ENCODE results near the gene ERFL.
A peak's percentile ranks its signal among the peaks of the same experiment; 100 is the strongest.

Gene ERFL

DNA sequence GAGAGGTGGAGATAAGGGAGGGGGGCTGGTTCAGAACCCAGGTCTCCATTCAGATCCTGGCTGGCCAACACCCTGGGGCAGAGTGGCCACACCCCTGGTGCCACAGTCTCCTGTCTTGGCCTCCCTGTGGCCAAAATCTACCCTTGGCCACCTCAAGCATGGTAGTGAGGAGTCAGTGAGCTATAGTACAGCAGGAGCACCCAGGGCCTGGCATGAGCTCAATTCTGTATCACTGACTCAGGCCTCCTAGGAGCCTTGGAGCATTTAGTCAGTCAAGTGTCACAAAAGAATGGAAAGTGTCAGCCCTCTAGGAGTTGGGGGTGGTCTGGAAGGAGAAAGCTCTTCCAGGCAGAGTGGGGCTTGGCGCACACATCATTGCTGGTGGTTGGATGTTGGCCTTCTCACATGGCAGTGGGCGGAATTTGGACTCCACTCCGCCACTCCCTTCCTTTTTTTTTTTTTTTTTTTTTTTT is 57.8 kb downstream of the ERFL start:
- H3K9ac ChIP-seq (ENCODE audit: insufficient read length, low read depth), result no peak overlapping the region
- peaks cover 62% of the 10 kb centered on the region for H3K36me3 ChIP-seq (ENCODE audit: insufficient read depth, insufficient read length, low read length)

DNA sequence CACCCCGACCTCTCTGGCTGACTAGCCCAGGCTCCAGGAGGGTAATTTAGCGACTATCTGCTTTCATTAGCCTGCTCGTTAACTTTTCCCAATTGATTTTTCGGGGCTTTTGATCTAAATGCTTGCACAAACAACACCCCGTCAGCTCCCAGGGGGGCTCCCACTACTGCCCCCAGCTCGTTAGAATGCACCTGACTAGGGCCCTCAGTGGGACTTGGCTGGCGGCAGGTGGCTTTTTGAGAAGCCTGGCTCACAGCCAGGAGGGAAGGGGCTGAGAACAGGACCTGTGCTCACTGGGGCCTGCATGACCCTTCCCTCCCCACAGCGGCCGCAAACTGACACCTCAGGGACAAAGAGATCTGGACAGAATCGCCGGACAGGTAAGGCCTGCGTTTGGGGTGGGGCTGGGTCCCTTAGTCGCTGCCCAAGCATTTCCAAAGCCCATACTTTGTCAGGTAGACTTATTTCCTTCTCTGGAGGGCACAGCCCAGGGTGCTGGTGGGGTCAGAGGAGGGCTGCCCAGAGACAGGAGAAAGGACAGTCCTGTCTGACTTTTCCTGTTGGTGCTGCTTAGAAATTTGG is 58.8 kb downstream of the ERFL start:
- Histone ChIP-seq H3K9me3 (ENCODE audit: insufficient read depth, low read length) (no peaks in the 10 kb centered on the region), H3K4me1 (ENCODE audit: insufficient read depth, insufficient read length) (peaks cover 11% of the 10 kb centered on the region), H3K9ac (ENCODE audit: insufficient read length, low read depth) (no peak overlapping the region), H3K36me3 (ENCODE audit: insufficient read depth, insufficient read length, low read length) (peaks cover 72% of the 10 kb centered on the region), H3K4me3 (ENCODE audit: insufficient read length, low read depth) (no peak overlapping the region), H3K27me3 (ENCODE audit: insufficient read depth, insufficient read length) (no peaks in the 10 kb centered on the region)
- TF ChIP-seq SUZ12 (IDR thresholded peaks at IDR 0.05; ENCODE audit: extremely low read depth, insufficient read depth, insufficient read length) (no peak), ZNF274 (IDR thresholded peaks at IDR 0.05; ENCODE audit: low read depth, low read length) (no peak), YY1 (IDR thresholded peaks at IDR 0.05; ENCODE audit: insufficient read depth, insufficient read length) (no peak)
- no peak for DNase-seq (ENCODE audit: low read depth, low spot score)

More for the DNA sequence above, 57.8 kb downstream of the ERFL start:
- Histone ChIP-seq H3K27me3 (ENCODE audit: insufficient read depth, insufficient read length) (no peaks in the 10 kb centered on the region), H3K4me1 (ENCODE audit: insufficient read depth, insufficient read length) (peaks cover 8% of the 10 kb centered on the region), H3K4me3 (ENCODE audit: insufficient read length, low read depth) (no peak overlapping the region), H3K9me3 (ENCODE audit: insufficient read depth, low read length) (no peaks in the 10 kb centered on the region)
- DNase-seq (ENCODE audit: low read depth, low spot score), result no peak
- TF ChIP-seq SUZ12 (IDR thresholded peaks at IDR 0.05; ENCODE audit: extremely low read depth, insufficient read depth, insufficient read length), result no peak
- no peak for TF ChIP-seq YY1 (IDR thresholded peaks at IDR 0.05; ENCODE audit: insufficient read depth, insufficient read length)
- TF ChIP-seq ZNF274 (IDR thresholded peaks at IDR 0.05; ENCODE audit: low read depth, low read length), result no peak

DNA sequence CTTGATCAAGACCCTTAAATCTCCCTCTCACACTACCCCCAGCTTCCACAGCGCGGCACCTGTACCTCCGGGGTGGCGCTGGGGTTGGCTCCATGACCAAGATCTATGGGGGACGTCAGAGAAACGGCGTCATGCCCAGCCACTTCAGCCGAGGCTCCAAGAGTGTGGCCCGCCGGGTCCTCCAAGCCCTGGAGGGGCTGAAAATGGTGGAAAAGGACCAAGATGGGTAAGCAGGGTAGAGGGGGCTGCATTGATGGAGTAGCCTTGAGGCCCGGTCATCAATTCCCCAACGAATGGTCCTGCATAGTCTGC is 59.3 kb downstream of the ERFL start:
- no peak for TF ChIP-seq SUZ12 (IDR thresholded peaks at IDR 0.05; ENCODE audit: extremely low read depth, insufficient read depth, insufficient read length)
- TF ChIP-seq ZNF274 (IDR thresholded peaks at IDR 0.05; ENCODE audit: low read depth, low read length), result no peak
- TF ChIP-seq YY1 (IDR thresholded peaks at IDR 0.05; ENCODE audit: insufficient read depth, insufficient read length), result no peak
- H3K9me3 ChIP-seq (ENCODE audit: insufficient read depth, low read length), result no peaks in the 10 kb centered on the region
- H3K4me1 ChIP-seq (ENCODE audit: insufficient read depth, insufficient read length), result peaks cover 16% of the 10 kb centered on the region
- no peaks in the 10 kb centered on the region for H3K27me3 ChIP-seq (ENCODE audit: insufficient read depth, insufficient read length)
- peaks cover 77% of the 10 kb centered on the region for H3K36me3 ChIP-seq (ENCODE audit: insufficient read depth, insufficient read length, low read length)
- H3K4me3 ChIP-seq (ENCODE audit: insufficient read length, low read depth), result no peak overlapping the region
- DNase-seq (ENCODE audit: low read depth, low spot score), result no peak
- H3K9ac ChIP-seq (ENCODE audit: insufficient read length, low read depth), result no peak overlapping the region

DNA sequence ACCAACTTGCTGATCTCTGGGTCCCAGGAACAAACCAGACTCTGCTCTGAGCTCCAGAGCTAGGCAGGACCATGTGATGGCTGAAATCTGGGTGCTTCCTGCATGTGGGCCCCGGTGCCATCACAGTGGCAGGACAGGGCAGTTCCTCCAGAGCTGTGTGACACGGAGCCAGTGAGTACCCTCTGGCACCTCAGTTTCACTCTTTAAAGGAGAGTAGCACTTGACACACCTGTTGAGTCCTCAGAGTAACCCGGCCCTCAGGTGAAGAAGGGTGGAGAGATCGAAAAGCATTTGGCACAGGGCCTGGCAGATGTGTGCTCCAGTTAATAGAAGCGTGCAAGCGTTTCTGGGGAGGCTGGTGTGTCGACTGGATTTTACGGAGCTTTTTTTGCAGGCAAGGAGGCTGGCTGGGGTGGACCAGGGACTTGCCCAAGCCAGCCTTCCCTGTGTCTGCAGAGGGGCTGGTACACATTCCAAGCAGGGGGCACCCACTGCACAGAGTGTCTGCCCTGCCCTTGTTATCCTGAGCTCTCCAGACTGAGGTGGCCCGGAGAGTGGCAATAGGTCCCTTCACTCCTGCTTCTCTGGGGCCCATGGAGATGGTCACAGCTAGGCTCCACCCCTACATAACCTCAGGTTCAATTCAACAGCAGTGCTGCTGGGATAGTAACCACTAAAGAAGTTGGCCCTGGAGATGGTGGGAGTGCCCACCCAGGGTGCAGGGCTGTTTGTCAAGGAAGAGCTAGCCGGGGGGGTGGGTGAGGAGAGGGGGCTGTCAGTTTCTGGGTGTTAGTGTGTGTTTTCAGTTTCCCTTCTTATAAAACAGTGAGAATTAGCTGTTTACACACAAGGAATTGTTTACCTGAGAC is 59.9 kb downstream of the ERFL start:
- no peak overlapping the region for H3K4me3 ChIP-seq (ENCODE audit: insufficient read length, low read depth)

DNA sequence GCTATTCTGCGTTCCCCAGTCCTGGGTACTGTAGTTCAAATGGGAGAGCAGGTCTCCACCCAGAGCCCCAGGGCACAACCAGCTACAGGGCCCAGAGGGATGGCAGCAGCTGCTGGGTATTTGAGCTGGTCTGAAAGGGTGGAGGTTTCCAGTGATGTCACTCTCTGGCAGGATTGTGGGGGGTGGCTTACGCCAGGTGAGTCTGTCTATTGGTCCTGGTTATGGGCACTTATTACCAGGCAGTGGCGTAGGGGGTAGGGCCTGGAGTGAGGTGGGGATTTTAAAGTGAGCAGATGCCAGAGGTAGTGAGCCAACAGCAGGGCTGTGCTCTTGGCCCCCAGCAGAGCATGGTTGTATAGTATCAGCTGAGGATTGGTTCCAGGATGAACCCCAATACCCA is 62.0 kb downstream of the ERFL start:
- no peak for TF ChIP-seq SUZ12 (IDR thresholded peaks at IDR 0.05; ENCODE audit: extremely low read depth, insufficient read depth, insufficient read length)
- no peak for TF ChIP-seq ZNF274 (IDR thresholded peaks at IDR 0.05; ENCODE audit: low read depth, low read length)
- no peak for TF ChIP-seq YY1 (IDR thresholded peaks at IDR 0.05; ENCODE audit: insufficient read depth, insufficient read length)
- Histone ChIP-seq H3K4me3 (ENCODE audit: insufficient read length, low read depth) (no peak overlapping the region), H3K9ac (ENCODE audit: insufficient read length, low read depth) (peak overlapping the region; percentile 42), H3K36me3 (ENCODE audit: insufficient read depth, insufficient read length, low read length) (peaks cover 92% of the 10 kb centered on the region), H3K4me1 (ENCODE audit: insufficient read depth, insufficient read length) (peaks cover 18% of the 10 kb centered on the region), H3K27me3 (ENCODE audit: insufficient read depth, insufficient read length) (no peaks in the 10 kb centered on the region), H3K9me3 (ENCODE audit: insufficient read depth, low read length) (no peaks in the 10 kb centered on the region)
- DNase-seq (ENCODE audit: low read depth, low spot score), result no peak

More for the DNA sequence above, 59.9 kb downstream of the ERFL start:
- H3K27me3 ChIP-seq (ENCODE audit: insufficient read depth, insufficient read length), result no peaks in the 10 kb centered on the region
- H3K4me1 ChIP-seq (ENCODE audit: insufficient read depth, insufficient read length), result peaks cover 16% of the 10 kb centered on the region
- no peaks in the 10 kb centered on the region for H3K9me3 ChIP-seq (ENCODE audit: insufficient read depth, low read length)
- TF ChIP-seq SUZ12 (IDR thresholded peaks at IDR 0.05; ENCODE audit: extremely low read depth, insufficient read depth, insufficient read length) (no peak), ZNF274 (IDR thresholded peaks at IDR 0.05; ENCODE audit: low read depth, low read length) (no peak), YY1 (IDR thresholded peaks at IDR 0.05; ENCODE audit: insufficient read depth, insufficient read length) (no peak)
- peak overlapping the region; percentile 61 for H3K9ac ChIP-seq (ENCODE audit: insufficient read length, low read depth)
- peaks cover 83% of the 10 kb centered on the region for H3K36me3 ChIP-seq (ENCODE audit: insufficient read depth, insufficient read length, low read length)
- DNase-seq (ENCODE audit: low read depth, low spot score), result no peak

DNA sequence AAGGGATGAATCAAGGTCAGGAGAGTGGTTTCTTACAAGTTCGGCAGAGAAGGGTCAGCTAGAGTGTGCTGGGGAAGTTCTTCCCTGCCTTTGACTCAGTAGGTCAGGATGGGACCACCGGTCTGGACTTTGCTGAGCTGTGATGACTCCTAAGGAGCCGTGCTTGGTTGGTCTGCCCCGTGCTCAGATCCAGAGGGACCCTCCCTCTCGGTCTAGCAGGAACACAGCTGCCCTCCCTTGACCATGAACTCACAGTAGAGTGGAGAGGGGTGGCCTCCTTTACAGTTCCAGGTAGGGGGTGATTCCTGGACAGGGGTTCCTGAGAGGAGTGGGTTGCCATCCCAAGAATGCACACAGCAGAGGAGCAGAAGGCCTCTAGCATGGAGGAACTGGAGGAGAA is 63.9 kb downstream of the ERFL start:
- H3K9me3 ChIP-seq (ENCODE audit: insufficient read depth, low read length), result no peaks in the 10 kb centered on the region
- TF ChIP-seq YY1 (IDR thresholded peaks at IDR 0.05; ENCODE audit: insufficient read depth, insufficient read length) (no peak), SUZ12 (IDR thresholded peaks at IDR 0.05; ENCODE audit: extremely low read depth, insufficient read depth, insufficient read length) (no peak), ZNF274 (IDR thresholded peaks at IDR 0.05; ENCODE audit: low read depth, low read length) (no peak)
- DNase-seq (ENCODE audit: low read depth, low spot score), result no peak
- H3K27me3 ChIP-seq (ENCODE audit: insufficient read depth, insufficient read length), result no peaks in the 10 kb centered on the region
- H3K9ac ChIP-seq (ENCODE audit: insufficient read length, low read depth), result peak overlapping the region; percentile 76
- no peak overlapping the region for H3K4me3 ChIP-seq (ENCODE audit: insufficient read length, low read depth)
- H3K4me1 ChIP-seq (ENCODE audit: insufficient read depth, insufficient read length), result peaks cover 18% of the 10 kb centered on the region
- H3K36me3 ChIP-seq (ENCODE audit: insufficient read depth, insufficient read length, low read length), result peaks cover 84% of the 10 kb centered on the region

DNA sequence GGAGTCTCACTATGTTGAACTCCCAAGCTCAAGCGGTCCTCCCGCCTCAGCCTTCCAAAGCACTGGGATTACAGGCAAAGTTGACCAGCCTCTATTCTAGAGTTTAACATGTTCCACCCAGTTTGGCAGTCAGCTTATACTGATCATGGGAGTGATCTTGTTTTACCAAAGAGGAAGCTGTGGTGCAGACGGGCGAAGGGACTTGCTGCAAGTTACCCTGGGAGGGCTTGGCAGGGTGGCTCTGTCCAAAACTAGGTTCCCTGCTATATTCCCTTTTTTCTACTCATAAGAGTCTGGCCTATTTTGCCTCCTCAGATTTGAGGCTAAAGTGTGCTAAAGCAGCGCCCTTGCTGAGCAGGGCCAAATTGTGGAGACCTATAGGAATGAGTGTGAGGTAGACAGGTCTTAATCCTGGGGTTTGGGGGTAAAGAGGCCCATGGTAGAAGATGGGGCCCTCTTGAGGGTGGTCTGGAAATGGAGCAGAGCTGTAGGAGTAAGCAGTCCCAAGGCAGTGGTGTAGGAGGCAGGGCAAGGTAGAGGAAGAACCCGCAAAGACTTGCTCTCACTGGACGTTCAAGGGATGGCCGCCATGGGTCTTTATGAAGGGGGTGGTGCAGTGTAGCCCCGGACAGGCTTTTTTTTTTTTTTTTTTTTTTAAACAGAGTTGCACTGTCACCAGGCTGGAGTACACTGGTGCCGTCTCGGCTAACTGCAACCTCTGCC is 64.9 kb downstream of the ERFL start:
- Histone ChIP-seq H3K9ac (ENCODE audit: insufficient read length, low read depth) (peak overlapping the region; percentile 100), H3K9me3 (ENCODE audit: insufficient read depth, low read length) (no peaks in the 10 kb centered on the region), H3K36me3 (ENCODE audit: insufficient read depth, insufficient read length, low read length) (peaks cover 74% of the 10 kb centered on the region), H3K4me3 (ENCODE audit: insufficient read length, low read depth) (peak overlapping the region; percentile 2), H3K4me1 (ENCODE audit: insufficient read depth, insufficient read length) (peaks cover 15% of the 10 kb centered on the region), H3K27me3 (ENCODE audit: insufficient read depth, insufficient read length) (no peaks in the 10 kb centered on the region)
- no peak for TF ChIP-seq ZNF274 (IDR thresholded peaks at IDR 0.05; ENCODE audit: low read depth, low read length)
- TF ChIP-seq SUZ12 (IDR thresholded peaks at IDR 0.05; ENCODE audit: extremely low read depth, insufficient read depth, insufficient read length), result no peak
- TF ChIP-seq YY1 (IDR thresholded peaks at IDR 0.05; ENCODE audit: insufficient read depth, insufficient read length), result no peak
- no peak for DNase-seq (ENCODE audit: low read depth, low spot score)

Measured in NT2/D1 (cell line).